Tibial nerve (tissue), 3 donors: ENCODE data around the gene MCC.

Experiments
- CTCF ChIP-seq, 5 experiments: fragments of 200-600 bp in 3 of 5; fragments of 450-650 bp in 2 of 5; sonication (generic) in 3 of 5; IDR thresholded peaks; one replicate each; pipeline ENCODE4 v1.5.1; 2016 to 2019; ENCODE audit warnings: antibody characterized with exemption in 5 of 5, mild to moderate bottlenecking in 3 of 5, moderate library complexity in 2 of 5
- POLR2A ChIP-seq, 2 donors: fragments of 450-650 bp; IDR thresholded peaks; one replicate each; pipeline ENCODE4 v1.6.1; 2017; ENCODE audit warnings: antibody characterized with exemption in 2 of 2, mild to moderate bottlenecking in 2 of 2, moderate library complexity in 2 of 2

- TF ChIP-seq CTCF (IDR thresholded peaks at IDR 0.05) (no peak), POLR2A (IDR thresholded peaks at IDR 0.05) (no peak)
Observed at GRCh38 chr5:112975721-112976431, 512.4 kb downstream of the MCC start.
